Peyer's patch (tissue), 4 donors: ENCODE results near the gene KLK7.

Experiments used
- POLR2A ChIP-seq, 2 donors: fragments of 450-650 bp; IDR thresholded peaks; one replicate each; pipeline ENCODE4 v1.5.1; 2017; ENCODE audit warnings: antibody characterized with exemption in 2 of 2, mild to moderate bottlenecking in 2 of 2, moderate library complexity in 2 of 2
- TF ChIP-seq, protein P1 (sequence below), 6 experiments: fragments of 450-650 bp in 4 of 6; fragments of 200-600 bp in 2 of 6; sonication (generic) in 1 of 6; IDR thresholded peaks; one replicate each; pipeline ENCODE4 v1.5.1; 2017 to 2019; ENCODE audit warnings: antibody characterized with exemption in 6 of 6, mild to moderate bottlenecking in 3 of 6, moderate library complexity in 1 of 6

DNA sequence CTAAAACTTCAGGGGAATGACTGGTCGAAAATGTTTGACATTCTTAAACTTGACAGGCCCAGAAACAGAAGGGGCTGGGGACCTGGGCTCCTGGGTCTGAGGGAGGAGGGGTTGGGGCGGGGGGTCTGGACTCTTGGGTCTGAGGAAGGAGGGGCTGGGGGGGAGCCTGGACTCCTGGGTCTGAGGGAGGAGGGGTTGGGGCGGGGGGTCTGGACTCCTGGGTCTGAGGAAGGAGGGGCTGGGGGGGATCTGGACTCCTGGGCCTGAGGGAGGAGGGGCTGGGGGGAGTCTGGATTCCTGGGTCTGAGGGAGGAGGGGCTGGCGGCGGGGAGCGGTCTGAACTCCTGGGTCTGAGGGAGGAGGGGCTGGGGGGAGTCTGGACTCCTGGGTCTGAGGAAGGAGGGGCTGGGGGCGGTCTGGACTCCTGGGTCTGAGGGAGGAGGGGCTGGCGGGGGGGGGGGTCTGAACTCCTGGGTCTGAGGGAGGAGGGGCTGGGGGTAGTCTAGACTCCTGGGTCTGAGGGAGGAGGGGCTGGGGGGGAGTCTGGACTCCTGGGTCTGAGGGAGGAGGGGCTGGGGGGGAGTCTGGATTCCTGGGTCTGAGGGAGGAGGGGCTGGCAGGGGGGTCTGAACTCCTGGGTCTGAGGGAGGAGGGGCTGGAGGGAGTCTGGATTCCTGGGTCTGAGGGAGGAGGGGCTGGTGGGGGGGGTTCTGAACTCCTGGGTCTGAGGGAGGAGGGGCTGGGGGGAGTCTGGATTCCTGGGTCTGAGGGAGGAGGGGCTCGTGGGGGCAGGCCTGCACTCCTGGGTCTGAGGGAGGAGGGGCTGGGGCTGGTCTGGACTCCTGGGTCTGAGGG, 8.8 kb downstream of the KLK7 start:
- TF ChIP-seq, protein P1, sequence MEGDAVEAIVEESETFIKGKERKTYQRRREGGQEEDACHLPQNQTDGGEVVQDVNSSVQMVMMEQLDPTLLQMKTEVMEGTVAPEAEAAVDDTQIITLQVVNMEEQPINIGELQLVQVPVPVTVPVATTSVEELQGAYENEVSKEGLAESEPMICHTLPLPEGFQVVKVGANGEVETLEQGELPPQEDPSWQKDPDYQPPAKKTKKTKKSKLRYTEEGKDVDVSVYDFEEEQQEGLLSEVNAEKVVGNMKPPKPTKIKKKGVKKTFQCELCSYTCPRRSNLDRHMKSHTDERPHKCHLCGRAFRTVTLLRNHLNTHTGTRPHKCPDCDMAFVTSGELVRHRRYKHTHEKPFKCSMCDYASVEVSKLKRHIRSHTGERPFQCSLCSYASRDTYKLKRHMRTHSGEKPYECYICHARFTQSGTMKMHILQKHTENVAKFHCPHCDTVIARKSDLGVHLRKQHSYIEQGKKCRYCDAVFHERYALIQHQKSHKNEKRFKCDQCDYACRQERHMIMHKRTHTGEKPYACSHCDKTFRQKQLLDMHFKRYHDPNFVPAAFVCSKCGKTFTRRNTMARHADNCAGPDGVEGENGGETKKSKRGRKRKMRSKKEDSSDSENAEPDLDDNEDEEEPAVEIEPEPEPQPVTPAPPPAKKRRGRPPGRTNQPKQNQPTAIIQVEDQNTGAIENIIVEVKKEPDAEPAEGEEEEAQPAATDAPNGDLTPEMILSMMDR (IDR thresholded peaks at IDR 0.05) = no peak
- no peak for TF ChIP-seq POLR2A (IDR thresholded peaks at IDR 0.05)
